ENCODE data around the gene RIMS1.
A peak's percentile ranks its signal among the peaks of the same experiment; 100 is the strongest.

Gene RIMS1

GRCh38 chr6:72175916-72176315 is 289.6 kb downstream of the RIMS1 start:
- no peak for ATAC-seq
- no peak for TF ChIP-seq PPARA (CRISPR knock-in tag; IDR thresholded peaks at IDR 0.05; ENCODE audit: borderline replicate concordance)
- TF ChIP-seq RARB (CRISPR knock-in tag; IDR thresholded peaks at IDR 0.05): no peak
- no peak for TF ChIP-seq ZNF70 (CRISPR knock-in tag; IDR thresholded peaks at IDR 0.05)
- TF ChIP-seq ZNF8 (CRISPR knock-in tag; IDR thresholded peaks at IDR 0.05): no peak
- TF ChIP-seq OSR1 (CRISPR knock-in tag; IDR thresholded peaks at IDR 0.05): no peak
- TF ChIP-seq ZNF565 (CRISPR knock-in tag; conservative IDR thresholded peaks at IDR 0.05; ENCODE audit: low read depth): no peak
- TF ChIP-seq TSHZ2 (CRISPR knock-in tag; IDR thresholded peaks at IDR 0.05): peak; percentile 49; the same call in 1 of the 2 replicates
- no peak for TF ChIP-seq SNAI2 (CRISPR knock-in tag; IDR thresholded peaks at IDR 0.05)
- TF ChIP-seq GLIS3 (CRISPR knock-in tag; IDR thresholded peaks at IDR 0.05): no peak
- peak; percentile 88 for TF ChIP-seq TCF4 (CRISPR knock-in tag; IDR thresholded peaks at IDR 0.05; ENCODE audit: borderline replicate concordance)
- TF ChIP-seq ISL1 (CRISPR knock-in tag; IDR thresholded peaks at IDR 0.05): no peak

DNA sequence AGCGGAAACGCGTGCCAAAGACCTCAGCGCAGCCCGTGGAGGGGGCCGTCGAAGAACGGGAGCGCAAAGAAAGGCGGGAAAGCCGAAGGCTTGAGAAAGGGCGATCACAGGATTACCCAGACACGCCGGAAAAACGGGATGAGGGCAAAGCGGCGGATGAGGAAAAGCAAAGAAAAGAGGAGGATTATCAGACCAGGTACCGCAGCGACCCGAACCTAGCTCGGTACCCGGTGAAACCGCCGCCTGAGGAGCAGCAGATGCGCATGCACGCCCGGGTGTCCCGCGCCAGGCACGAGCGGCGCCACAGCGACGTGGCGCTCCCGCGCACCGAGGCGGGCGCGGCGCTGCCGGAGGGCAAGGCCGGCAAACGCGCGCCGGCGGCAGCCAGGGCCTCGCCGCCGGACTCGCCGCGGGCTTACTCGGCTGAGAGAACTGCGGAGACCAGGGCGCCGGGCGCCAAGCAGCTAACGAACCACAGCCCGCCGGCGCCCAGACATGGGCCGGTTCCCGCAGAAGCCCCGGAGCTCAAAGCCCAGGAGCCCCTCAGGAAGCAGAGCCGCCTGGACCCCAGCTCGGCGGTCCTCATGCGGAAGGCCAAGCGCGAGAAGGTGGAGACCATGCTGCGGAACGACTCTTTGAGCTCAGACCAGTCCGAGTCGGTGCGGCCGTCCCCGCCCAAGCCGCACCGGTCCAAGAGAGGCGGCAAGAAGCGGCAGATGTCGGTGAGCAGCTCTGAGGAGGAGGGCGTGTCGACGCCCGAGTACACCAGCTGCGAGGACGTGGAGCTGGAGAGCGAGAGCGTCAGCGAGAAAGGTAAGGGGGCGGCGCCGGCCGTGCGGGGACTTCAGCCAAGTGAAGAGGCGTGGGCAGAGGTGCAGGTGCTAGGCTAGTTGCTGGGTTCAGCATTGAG is 296.2 kb downstream of the RIMS1 start:
- peak; percentile 82 for ATAC-seq
- TF ChIP-seq ZNF8 (CRISPR knock-in tag; IDR thresholded peaks at IDR 0.05): no peak
- TF ChIP-seq ZC3H10 (CRISPR knock-in tag; IDR thresholded peaks at IDR 0.05): no peak
- no peak for TF ChIP-seq CSDC2 (CRISPR knock-in tag; IDR thresholded peaks at IDR 0.05)
- no peak for TF ChIP-seq PPARA (CRISPR knock-in tag; IDR thresholded peaks at IDR 0.05; ENCODE audit: borderline replicate concordance)
- no peak for TF ChIP-seq SNAI2 (CRISPR knock-in tag; IDR thresholded peaks at IDR 0.05)
- TF ChIP-seq GLIS3 (CRISPR knock-in tag; IDR thresholded peaks at IDR 0.05): no peak
- TF ChIP-seq PATZ1 (CRISPR knock-in tag; IDR thresholded peaks at IDR 0.05; ENCODE audit: borderline replicate concordance): no peak
- TF ChIP-seq, protein P1, sequence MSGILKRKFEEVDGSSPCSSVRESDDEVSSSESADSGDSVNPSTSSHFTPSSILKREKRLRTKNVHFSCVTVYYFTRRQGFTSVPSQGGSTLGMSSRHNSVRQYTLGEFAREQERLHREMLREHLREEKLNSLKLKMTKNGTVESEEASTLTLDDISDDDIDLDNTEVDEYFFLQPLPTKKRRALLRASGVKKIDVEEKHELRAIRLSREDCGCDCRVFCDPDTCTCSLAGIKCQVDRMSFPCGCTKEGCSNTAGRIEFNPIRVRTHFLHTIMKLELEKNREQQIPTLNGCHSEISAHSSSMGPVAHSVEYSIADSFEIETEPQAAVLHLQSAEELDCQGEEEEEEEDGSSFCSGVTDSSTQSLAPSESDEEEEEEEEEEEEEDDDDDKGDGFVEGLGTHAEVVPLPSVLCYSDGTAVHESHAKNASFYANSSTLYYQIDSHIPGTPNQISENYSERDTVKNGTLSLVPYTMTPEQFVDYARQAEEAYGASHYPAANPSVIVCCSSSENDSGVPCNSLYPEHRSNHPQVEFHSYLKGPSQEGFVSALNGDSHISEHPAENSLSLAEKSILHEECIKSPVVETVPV (CRISPR knock-in tag; IDR thresholded peaks at IDR 0.05): no peak
- no peak; the same call in 1 of the 2 replicates for TF ChIP-seq ZNF70 (CRISPR knock-in tag; IDR thresholded peaks at IDR 0.05)
- TF ChIP-seq ISL1 (CRISPR knock-in tag; IDR thresholded peaks at IDR 0.05): no peak
- no peak for TF ChIP-seq TSHZ2 (CRISPR knock-in tag; IDR thresholded peaks at IDR 0.05)
- TF ChIP-seq ARNTL (CRISPR knock-in tag; IDR thresholded peaks at IDR 0.05; ENCODE audit: borderline replicate concordance, low read depth): no peak
- no peak for TF ChIP-seq RARB (CRISPR knock-in tag; IDR thresholded peaks at IDR 0.05)
- TF ChIP-seq TCF4 (CRISPR knock-in tag; IDR thresholded peaks at IDR 0.05; ENCODE audit: borderline replicate concordance): no peak
- TF ChIP-seq ZNF565 (CRISPR knock-in tag; conservative IDR thresholded peaks at IDR 0.05; ENCODE audit: low read depth): no peak
- TF ChIP-seq OSR1 (CRISPR knock-in tag; IDR thresholded peaks at IDR 0.05): no peak
- no peak for TF ChIP-seq POU6F1 (CRISPR knock-in tag; IDR thresholded peaks at IDR 0.05; ENCODE audit: borderline replicate concordance, low read depth)
- TF ChIP-seq ESRRG (CRISPR knock-in tag; IDR thresholded peaks at IDR 0.05): no peak
- TF ChIP-seq, protein P2, sequence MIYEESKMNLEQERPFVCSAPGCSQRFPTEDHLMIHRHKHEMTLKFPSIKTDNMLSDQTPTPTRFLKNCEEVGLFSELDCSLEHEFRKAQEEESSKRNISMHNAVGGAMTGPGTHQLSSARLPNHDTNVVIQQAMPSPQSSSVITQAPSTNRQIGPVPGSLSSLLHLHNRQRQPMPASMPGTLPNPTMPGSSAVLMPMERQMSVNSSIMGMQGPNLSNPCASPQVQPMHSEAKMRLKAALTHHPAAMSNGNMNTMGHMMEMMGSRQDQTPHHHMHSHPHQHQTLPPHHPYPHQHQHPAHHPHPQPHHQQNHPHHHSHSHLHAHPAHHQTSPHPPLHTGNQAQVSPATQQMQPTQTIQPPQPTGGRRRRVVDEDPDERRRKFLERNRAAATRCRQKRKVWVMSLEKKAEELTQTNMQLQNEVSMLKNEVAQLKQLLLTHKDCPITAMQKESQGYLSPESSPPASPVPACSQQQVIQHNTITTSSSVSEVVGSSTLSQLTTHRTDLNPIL (CRISPR knock-in tag; IDR thresholded peaks at IDR 0.05; ENCODE audit: low read depth): no peak
- TF ChIP-seq ZFP3 (CRISPR knock-in tag; IDR thresholded peaks at IDR 0.05): no peak
